Eye (tissue), 1 donor: ENCODE results near the gene ISCA2.

Experiments
- DNase-seq: peaks from one replicate; pipeline ENCODE4 v3.0.0-alpha.2; 2015

Gene ISCA2

GRCh38 chr14:74486164-74486563 is 7.4 kb upstream of the ISCA2 start:
- DNase-seq = no peak

DNA sequence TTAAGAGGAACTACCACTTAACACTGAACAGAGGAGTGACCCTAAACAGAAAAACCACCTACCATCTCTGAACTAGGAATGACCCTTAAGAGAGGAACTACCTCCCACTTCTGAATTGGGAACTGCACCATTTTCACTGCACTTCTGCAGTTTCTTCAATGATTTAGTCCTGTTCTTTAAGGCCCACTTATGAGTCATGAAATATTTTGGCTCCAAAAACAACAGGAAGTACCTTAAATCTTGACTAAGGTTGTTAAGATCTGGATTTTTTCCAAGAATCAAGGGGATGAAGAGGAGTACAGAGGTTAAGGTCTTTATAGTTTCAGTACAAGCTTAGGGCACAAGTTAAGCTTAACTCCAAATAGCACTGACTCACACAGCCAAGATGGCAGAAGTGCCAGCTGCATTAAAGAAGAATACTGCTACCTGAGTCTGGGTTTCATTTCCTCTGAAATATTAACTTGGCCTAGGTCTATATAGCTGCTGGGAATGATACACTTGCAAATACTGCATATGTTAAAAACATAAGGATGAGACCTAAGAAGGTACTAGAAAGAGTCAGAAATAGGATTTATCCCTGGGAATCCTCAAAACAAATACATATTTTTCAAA is 4.7 kb upstream of the ISCA2 start:
- DNase-seq = no peak

GRCh38 chr14:74490486-74490885 is 3.1 kb upstream of the ISCA2 start:
- DNase-seq = no peak

DNA sequence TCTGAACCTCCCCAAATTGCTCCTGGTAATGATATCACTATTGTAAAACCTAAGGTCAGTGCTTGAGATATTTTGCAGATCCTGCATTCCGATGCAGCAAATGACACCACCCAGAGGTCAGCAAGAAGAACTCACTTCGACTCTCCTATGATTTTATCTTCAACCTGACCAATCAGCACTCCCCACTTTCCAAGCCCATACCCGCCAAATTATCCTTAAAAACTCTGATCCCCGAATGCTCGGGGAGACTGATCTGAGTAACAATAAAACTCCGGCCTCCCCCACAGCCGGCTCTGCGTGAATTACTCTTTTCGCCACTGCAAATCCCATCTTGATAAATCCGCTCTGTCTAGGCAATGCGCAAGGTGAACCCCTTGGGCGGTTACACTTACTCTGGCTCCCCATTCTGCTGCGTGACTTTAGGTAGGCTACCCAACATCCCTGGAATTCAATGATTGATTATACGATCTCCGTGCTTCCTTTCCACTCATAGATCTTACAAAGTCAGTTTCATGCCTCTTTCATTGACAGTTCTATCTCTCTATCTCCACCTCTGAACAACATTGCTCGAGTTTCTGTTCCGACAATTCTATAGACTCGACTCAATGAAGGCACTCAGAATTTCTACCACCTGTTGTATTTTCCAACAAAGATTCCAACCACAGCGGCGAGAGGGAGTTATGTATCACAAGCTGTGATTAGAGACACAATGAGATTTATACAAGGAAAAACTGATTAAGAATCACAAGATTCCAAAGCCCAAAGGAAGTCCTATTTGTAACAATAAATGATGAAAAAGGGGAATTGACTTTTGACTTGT is 1.4 kb upstream of the ISCA2 start:
- DNase-seq = peak; percentile 62

GRCh38 chr14:74492776-74493342 is 706 bp upstream of the ISCA2 start, which contains the start of gene NPC2:
Gene NPC2 (minus strand): TSS chr14:74493305. CDS start chr14:74493274, 31 bp downstream.
- no peak for DNase-seq

DNA sequence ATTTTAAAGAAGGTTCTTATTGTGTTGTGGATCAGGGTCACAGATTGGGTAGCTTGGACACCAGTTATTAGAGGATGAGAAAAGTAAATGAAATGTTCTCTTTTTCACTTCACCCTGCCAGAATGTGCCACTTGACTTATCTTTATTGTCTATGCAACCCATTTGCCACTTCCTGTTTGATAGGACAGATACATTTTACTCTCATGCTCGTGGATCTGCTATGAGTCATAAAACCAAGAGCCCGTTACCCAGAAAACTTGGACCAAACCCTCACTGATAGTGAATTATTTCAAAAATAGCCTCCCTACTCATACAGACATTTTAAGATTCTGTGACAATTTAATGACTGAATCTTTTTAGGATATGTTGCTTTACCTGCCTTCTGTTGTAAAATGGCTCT is 1.8 kb downstream of the ISCA2 start:
- DNase-seq = no peak

DNA sequence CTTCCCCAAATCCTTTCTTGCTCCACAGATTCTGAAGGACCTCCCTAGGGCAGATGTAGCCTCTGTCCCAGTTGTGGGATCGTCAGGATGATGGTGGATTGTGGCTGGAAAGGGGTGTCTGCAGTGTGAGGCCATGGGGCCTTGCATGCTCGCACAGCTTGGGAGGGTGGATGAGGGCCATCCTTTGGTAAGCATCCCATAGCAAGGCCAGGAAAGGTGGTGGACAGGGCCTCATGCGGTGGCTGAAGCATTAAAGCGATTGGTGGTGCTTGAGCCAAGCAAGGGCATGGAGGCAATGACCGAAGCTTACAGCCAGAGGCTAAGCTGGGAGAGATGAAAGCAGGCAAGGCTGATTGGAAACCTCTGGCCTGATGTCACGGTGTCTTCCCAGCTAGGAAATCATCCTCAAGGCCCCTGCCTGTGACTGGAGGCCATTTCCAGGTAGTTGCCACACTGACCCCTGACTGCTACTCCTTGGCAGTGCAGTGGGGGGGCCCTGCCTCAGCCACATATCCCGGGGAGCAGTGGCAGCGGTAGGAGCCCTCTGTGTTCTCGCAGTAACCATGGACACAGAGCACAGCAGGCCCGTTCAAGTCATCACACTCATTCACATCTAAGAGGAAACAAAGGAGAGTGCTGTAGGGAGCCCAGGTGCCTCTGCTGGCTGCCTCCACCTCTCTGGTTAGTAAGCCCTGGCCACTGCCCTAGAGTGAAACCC is 7.0 kb downstream of the ISCA2 start:
- DNase-seq = peak; percentile 31

DNA sequence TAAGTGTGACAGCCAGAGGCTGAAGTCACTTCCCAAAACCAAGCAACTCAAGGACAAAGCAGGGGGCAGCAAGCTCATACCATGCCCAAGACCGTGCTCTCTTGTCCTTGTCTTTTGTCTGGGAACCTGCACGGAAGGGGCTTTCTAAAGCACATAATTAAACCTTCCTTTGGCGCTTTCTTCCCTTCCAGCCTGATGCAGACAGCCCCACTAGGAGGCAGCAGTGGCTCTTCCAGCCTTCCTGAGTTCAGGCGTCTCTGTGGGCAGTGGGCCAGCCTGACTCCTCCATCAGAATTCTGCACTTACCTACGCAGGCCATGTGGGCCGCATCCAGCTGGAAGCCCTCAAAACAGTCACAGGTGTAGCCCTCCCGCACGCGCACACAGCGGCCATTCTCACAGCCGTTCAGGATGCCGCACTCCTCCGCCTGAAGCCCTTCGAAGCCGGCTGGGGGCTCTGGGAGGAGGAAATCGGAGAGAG is 7.6 kb downstream of the ISCA2 start:
- peak; percentile 90 for DNase-seq

DNA sequence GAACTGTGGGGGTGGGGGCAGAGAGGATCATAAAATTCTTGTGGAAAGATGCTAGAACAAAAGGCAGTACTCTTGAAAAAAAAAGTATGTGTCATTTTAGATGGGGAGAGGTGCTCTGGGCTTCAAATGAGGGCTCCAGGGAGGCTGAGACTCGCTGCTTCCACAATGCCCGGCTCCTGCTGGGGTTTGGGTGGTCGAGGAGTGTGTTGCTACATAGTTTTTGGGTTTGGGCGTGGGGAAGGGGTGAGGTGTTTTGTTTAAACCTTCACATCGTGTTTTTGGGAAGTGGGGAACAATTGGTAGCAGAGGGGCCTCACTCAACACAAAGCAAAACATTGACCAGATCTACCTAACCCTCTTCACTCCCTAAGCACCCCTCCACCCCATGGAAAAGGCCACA is 8.1 kb downstream of the ISCA2 start:
- no peak for DNase-seq

- peak; percentile 62 for DNase-seq
These were observed 8.9 kb downstream of the ISCA2 start for GRCh38 chr14:74502236-74503019.

DNA sequence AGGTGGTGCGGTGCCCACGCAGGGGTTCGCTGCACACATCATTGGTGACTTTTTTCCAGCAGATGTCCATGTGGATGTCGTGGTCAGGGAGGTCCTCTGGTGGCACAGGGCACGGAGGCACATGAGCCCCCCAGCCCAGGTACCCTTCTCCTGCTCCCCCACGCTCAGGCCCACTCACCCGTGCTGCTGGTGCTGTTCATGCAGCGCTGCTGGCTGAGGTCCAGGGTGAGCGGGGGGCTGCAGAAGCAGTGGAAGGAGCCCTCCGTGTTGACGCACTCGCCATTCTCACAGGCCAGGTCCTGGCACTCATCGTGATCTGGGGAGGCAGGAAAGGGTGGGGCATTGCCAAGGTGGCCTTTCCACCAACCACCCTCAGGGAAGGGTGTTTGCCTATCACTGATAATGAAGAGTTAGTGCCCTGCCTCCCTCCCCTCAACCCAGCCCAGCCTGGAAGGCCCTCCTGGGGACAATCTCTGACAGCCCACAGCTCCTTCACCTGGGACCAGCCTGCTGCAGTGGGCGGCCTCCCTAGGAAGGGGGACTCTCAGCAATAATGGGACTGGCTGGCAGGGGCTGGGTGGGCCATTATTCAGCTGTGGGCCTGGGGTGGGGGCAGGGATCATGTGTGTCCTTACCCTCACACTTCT is 9.8 kb downstream of the ISCA2 start:
- DNase-seq = no peak

GRCh38 chr14:74503938-74504335 is 10.4 kb downstream of the ISCA2 start:
- DNase-seq = no peak

DNA sequence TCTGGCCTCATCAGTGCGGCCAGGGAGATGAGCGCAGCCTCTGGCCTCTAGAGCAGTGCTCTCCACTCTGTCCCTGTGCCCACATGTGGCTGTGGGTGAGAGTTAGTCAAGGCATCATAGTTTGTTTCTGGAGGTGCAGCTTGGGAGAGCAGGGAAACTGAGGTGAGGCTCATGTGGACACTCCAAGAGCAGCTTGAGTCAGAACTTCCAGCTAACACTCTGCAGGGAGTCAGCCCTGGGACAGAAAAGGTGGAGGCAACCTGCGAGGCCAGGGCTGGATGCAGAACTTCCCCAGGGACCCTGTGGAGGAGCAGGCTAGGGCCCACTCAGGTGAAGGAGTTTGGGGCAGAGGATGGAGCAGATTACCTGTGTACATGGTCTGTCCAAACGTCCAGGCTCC is 10.8 kb downstream of the ISCA2 start:
- no peak for DNase-seq

GRCh38 chr14:74504874-74505720 is 11.5 kb downstream of the ISCA2 start:
- DNase-seq = no peak

DNA sequence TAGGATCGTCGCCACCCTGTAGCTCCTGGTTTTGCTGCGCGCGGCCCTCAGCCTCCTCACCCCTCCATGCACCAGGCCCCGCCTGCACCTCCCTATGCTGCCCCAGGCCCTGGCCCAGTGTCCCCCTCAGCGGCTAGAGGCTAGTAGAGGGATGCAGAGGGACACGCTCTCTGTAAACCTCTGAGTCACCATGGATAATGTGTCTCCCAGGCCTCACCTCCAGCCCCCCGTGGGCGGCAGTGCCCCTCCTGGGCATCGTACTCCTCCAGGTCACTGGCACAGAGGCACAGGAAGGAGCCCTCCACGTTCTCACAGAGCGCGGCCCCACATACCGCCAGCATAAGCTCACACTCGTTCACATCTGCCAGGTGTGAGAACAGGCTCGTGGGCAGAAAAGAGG is 12.3 kb downstream of the ISCA2 start:
- DNase-seq = no peak

DNA sequence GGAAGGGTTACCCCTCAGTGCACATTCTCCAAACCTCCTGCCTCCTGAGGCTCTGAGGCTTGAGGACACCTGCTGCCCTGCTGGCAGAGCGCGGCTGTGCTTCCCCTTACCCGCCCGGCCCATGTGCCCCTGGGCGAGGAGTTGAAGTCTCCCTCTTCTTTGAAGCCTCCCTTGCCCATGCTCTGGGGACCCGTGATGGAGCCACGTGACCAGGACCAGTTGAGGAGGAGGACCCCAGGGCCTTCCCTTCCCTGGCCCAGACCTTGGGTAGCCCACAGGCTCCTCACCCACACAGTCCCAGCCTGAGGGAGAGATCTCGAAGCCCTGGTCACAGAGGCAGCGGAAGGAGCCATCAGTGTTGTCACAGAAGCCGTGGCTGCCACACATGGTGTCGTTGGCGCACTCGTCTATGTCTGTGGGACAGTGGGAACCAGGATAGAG is 12.9 kb downstream of the ISCA2 start:
- no peak for DNase-seq

DNA sequence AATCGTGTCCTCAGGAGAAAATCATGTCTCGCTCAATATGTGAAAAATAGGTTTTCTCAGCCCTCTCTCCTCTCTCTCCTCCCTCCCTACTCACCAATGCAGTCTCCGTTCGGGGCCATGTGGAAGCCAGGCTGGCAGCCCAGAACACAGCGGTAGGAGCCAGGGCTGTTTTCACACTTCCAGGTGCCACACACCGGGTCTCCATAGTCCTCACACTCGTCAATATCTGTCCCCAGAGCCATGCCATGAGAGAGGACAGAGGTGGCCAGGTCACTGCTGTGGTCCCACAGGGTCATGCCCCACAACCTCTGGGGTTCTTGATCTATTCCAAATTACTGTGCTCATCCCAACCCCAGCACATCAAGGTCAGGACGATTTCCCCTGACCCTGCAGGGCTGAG is 13.5 kb downstream of the ISCA2 start:
- no peak for DNase-seq

DNA sequence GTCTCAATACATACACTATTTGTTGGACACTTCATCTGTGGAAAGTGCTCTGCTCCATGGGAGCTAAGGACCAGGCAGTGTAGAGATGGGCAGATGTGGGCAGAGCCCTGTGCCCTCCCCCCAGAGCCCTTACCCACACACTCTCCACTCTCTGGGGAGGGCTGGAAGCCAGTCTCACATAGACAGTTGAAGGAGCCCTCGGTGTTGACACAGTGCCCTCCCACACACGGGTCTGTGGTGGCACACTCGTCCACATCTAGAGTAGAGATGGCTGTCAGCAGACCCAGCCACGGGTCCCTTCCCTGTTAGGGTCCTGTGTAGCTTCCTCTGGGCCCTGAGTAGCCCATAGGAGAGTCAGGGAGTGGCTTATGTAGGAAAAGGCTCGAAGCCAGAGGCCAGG is 14.3 kb downstream of the ISCA2 start:
- no peak for DNase-seq

DNA sequence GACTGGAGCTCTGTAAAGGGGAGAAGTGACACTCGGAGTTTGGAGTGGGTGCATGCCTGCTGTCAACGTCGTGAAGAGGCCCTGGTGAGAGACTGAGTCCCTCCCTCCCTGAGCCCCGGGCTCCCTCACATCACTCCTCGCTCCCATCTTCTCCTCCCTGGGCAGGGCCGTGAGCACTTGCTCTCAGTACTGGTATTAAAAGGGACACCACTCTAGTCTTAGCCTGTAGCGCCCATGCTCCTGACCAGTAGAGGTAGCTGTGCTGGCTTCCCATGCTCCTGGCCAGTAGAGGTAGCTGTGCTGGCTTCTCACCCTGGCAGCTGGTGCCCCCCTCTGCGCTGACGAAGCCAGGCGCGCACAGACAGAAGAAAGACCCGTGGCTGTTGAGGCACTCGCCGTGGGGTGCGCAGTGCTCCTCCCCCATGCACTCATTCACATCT is 14.7 kb downstream of the ISCA2 start:
- peak; percentile 56 for DNase-seq

DNA sequence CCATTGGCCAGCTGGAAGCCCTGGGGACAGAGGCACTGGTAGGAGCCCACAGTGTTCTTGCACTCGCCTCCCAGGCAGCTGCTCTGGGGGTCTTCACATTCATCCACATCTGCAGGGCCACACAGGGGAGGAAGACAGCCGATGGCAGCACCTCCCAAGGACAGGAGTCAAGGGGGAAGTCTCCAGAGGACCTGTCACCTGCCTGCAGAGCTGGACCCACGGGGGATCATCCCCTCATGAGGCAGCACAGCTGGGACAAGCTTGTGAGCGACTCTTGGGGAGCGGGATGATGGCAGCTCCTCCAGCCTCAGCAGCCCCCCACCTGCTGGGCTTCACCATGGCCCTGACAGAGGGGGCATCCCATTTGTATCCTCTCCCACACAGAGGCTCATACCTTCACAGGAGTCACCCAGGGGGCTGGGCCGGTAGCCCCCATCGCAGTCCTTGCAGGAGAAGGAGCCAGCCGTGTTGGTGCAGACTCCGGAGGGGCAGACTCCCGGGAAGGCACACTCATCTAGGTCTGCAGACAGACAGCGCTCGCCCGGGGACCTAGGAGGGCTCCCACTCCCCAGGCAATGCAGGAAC is 15.4 kb downstream of the ISCA2 start:
- DNase-seq = no peak
